ENCODE results near the gene CPEB4. TPM values are rescaled to one million over a fixed set of nuclear protein-coding genes. Genes with fewer than 3 reads are reported as not detected.

The CPEB4 gene
- total RNA-seq, 4 donors from 2014 or later = 33.2 to 51.6 (median 44.8) TPM

- intact Hi-C loops (cut with DNase I) = no loop called here
- TF ChIP-seq, protein P1, sequence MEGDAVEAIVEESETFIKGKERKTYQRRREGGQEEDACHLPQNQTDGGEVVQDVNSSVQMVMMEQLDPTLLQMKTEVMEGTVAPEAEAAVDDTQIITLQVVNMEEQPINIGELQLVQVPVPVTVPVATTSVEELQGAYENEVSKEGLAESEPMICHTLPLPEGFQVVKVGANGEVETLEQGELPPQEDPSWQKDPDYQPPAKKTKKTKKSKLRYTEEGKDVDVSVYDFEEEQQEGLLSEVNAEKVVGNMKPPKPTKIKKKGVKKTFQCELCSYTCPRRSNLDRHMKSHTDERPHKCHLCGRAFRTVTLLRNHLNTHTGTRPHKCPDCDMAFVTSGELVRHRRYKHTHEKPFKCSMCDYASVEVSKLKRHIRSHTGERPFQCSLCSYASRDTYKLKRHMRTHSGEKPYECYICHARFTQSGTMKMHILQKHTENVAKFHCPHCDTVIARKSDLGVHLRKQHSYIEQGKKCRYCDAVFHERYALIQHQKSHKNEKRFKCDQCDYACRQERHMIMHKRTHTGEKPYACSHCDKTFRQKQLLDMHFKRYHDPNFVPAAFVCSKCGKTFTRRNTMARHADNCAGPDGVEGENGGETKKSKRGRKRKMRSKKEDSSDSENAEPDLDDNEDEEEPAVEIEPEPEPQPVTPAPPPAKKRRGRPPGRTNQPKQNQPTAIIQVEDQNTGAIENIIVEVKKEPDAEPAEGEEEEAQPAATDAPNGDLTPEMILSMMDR (IDR thresholded peaks at IDR 0.05) = peak in 1 of 6 experiments; percentile 17
- peak in 1 of 4 donors; percentile 64 for TF ChIP-seq POLR2A (IDR thresholded peaks at IDR 0.05)
- Histone ChIP-seq H3K9me3 (no peaks in the 10 kb centered on the region), H3K36me3 (peaks cover 0 to 11% (median 0%) of the 10 kb centered on the region in 3 donors), H3K4me3 (peak overlapping the region; percentile 22 to 62 (median 43)), H3K27ac (peak overlapping the region; percentile 73 to 86 (median 84)), H3K27me3 (no peaks in the 10 kb centered on the region), H3K4me1 (peaks cover 4 to 65% (median 19%) of the 10 kb centered on the region in 3 donors)
- 0% methylated on average over 18 to 19 of the region's 19 CpGs for WGBS, 2 donors
- no peak for DNase-seq
Observed at GRCh38 chr5:173917788-173918786, 29.9 kb downstream of the CPEB4 start.

- WGBS, 2 donors = 8 to 24% methylated on average over 2 of the region's 2 CpGs
- peaks cover 4 to 79% (median 19%) of the 10 kb centered on the region in 3 donors for H3K4me1 ChIP-seq
Observed at GRCh38 chr5:173919443-173919842, 31.3 kb downstream of the CPEB4 start.

DNA sequence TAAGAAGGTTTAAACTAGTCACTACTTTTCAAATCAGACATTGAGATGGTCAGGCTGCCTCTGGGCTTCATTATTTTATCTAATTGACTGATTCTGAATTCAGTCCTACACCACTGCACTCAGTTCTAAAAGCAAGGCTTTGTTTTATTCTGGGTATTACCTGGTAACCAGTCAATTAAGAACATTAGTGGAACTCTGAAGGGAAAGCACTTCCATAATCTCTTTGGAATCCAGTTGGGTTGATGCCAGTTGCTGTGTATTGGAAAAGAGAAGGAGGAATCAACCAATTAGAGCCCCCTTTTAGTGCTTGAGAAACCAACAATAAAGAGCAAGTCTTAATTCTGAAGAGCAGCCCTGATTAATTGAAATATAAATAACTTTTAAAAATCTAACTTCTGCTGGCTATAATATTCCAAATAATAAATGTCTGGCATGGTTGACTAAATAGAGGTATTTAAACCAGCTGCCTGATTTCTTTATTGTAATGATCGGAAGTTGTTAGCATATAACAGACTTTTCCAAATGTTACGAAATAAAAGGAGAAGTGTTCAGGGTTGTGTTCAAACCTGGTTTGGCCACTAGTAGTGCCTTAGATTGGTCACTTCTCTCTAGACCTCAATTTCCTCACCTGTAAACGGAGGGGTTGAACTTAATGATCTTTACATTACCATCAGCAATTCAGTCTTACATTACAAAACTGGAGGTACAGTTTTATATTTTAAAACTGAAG is 32.0 kb downstream of the CPEB4 start:
- H3K4me3 ChIP-seq = no peak overlapping the region
- intact Hi-C loops (cut with DNase I) = no loop called here
- peaks cover 4 to 86% (median 19%) of the 10 kb centered on the region in 3 donors for H3K4me1 ChIP-seq
- H3K36me3 ChIP-seq = peaks cover 0 to 8% (median 0%) of the 10 kb centered on the region in 3 donors
- H3K27me3 ChIP-seq = no peaks in the 10 kb centered on the region
- peak overlapping the region in 3 of 4 donors; percentile 50 to 86 (median 86) for H3K27ac ChIP-seq
- no peak for DNase-seq
- TF ChIP-seq, protein P1 (IDR thresholded peaks at IDR 0.05) = peak in 1 of 6 experiments; percentile 3
- no peak for TF ChIP-seq POLR2A (IDR thresholded peaks at IDR 0.05)
- no peaks in the 10 kb centered on the region for H3K9me3 ChIP-seq
- WGBS, 2 donors = 78 to 82% methylated on average over 3 of the region's 3 CpGs

More at GRCh38 chr5:173919443-173919842, 31.3 kb downstream of the CPEB4 start:
- Histone ChIP-seq H3K27ac (peak overlapping the region in 3 of 4 donors; percentile 50 to 86 (median 86)), H3K9me3 (no peaks in the 10 kb centered on the region), H3K36me3 (peaks cover 0 to 8% (median 0%) of the 10 kb centered on the region in 3 donors), H3K4me3 (no peak overlapping the region), H3K27me3 (no peaks in the 10 kb centered on the region)
- DNase-seq = no peak
- intact Hi-C loops (cut with DNase I) = no loop called here
- TF ChIP-seq POLR2A (IDR thresholded peaks at IDR 0.05) = no peak

DNA sequence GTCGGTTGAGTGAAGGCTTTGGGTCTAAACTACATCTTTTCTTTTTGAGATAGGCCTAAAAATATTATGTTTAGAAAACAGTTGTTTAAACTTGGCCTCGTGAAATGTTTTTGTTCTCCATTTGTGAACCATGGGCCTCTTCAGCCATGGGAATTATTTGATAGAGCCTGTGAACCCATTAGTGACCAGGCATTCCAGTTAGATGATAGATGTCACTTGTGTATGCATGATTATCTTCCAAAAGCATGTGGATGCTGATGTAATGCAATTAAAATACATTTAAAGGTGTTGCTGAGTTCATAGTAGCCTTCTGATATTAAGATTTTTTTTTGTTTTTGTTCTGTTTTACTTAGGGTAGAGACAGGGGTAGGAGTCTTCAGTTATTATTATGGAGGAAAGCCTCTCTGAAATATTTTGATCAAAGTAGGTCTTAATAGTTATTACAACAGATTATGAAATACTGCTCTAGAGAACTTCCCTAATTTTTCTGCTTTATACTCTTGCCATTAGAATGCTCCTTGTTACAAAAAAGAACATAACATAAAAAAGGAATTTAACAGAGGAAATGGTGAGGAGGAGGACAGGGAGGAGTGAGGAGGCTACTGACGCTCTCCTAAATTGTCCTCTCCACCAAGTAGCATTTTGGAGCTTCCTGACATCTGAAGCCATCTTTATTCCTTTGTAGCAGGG is 32.9 kb downstream of the CPEB4 start:
- peaks cover 4 to 95% (median 22%) of the 10 kb centered on the region in 3 donors for H3K4me1 ChIP-seq

More for the DNA sequence above, 32.9 kb downstream of the CPEB4 start:
- no peak for DNase-seq
- intact Hi-C loops (cut with DNase I) = no loop called here
- H3K36me3 ChIP-seq = peaks cover 0 to 8% (median 0%) of the 10 kb centered on the region in 3 donors
- H3K9me3 ChIP-seq = no peaks in the 10 kb centered on the region
- H3K27me3 ChIP-seq = no peaks in the 10 kb centered on the region
- no peak for TF ChIP-seq POLR2A (IDR thresholded peaks at IDR 0.05)
- TF ChIP-seq, protein P1 (IDR thresholded peaks at IDR 0.05) = no peak
- no peak overlapping the region for H3K4me3 ChIP-seq
- 67 to 70% methylated on average over 3 of the region's 3 CpGs for WGBS, 2 donors
- peak overlapping the region in 3 of 4 donors; percentile 50 to 86 (median 86) for H3K27ac ChIP-seq

Measured in esophagus squamous epithelium (tissue), 5 donors.